ENCODE results near the gene ERVW-1. TPM values are rescaled to one million over a fixed set of nuclear protein-coding genes. Genes with fewer than 3 reads are reported as not detected.

Gene ERVW-1
- total and polyA plus RNA-seq, 3 donors from 2014 or later = 7.5 to 17.5 (median 16.5) TPM

DNA sequence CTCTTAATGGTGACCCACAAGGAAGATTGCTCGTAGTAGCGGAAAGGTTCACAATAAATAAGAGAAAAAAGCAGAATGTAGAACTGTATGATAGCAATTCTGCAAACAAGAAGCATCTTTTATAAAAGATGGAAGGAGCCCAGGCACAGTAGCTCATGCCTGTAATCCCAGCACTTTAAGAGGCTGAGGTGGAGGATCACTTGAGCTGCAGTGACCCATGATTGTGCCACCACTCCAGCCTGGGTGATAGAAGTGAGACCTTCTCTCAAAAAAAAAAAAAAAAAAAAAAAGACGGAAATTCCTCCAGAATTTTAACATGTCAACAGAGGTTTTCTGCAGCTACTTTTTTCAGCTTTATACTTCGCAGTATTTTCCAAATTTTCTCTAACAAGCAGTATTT, 17.2 kb downstream of the ERVW-1 start:
- H3K27ac ChIP-seq = no peak overlapping the region
- H3K36me3 ChIP-seq (ENCODE audit: low read depth, missing control alignments) = no peaks in the 10 kb centered on the region
- WGBS, 2 donors = 86 to 92% methylated on average over 4 of the region's 4 CpGs
- TF ChIP-seq POLR2A (IDR thresholded peaks at IDR 0.05) = no peak
- TF ChIP-seq, protein P1, sequence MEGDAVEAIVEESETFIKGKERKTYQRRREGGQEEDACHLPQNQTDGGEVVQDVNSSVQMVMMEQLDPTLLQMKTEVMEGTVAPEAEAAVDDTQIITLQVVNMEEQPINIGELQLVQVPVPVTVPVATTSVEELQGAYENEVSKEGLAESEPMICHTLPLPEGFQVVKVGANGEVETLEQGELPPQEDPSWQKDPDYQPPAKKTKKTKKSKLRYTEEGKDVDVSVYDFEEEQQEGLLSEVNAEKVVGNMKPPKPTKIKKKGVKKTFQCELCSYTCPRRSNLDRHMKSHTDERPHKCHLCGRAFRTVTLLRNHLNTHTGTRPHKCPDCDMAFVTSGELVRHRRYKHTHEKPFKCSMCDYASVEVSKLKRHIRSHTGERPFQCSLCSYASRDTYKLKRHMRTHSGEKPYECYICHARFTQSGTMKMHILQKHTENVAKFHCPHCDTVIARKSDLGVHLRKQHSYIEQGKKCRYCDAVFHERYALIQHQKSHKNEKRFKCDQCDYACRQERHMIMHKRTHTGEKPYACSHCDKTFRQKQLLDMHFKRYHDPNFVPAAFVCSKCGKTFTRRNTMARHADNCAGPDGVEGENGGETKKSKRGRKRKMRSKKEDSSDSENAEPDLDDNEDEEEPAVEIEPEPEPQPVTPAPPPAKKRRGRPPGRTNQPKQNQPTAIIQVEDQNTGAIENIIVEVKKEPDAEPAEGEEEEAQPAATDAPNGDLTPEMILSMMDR (IDR thresholded peaks at IDR 0.05) = no peak
- H3K4me1 ChIP-seq = no peaks in the 10 kb centered on the region
- H3K9me3 ChIP-seq = no peaks in the 10 kb centered on the region
- no peak for DNase-seq
- H3K4me3 ChIP-seq = no peak overlapping the region
- H3K27me3 ChIP-seq = no peaks in the 10 kb centered on the region
- intact Hi-C loops (cut with DNase I; ENCODE audit: low total_unique reads) = no loop called here

DNA sequence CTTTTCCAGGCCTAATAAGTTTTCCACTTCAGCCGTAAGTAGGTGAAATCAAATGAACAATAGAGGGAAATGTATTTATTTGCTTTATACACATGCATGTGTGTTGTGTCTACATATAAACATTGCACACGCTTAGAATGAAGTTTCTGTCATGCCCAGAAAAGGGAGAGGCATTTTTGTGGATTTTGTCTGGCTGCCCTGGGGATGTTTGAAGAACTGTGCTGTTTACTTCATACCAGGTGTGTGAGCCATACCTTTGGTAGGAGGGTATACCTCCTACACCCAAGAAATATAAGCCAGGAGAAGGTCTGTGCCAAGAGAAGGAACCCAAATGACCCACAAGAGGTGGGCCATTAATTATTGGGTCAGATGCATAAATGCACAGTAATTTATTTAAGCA, 17.6 kb downstream of the ERVW-1 start:
- intact Hi-C loops (cut with DNase I; ENCODE audit: low total_unique reads) = no loop called here
- no peak for TF ChIP-seq POLR2A (IDR thresholded peaks at IDR 0.05)
- TF ChIP-seq, protein P1 (IDR thresholded peaks at IDR 0.05) = no peak
- no peaks in the 10 kb centered on the region for H3K27me3 ChIP-seq
- no peak overlapping the region for H3K4me3 ChIP-seq
- H3K36me3 ChIP-seq (ENCODE audit: low read depth, missing control alignments) = no peaks in the 10 kb centered on the region
- 89 to 91% methylated on average over 2 of the region's 2 CpGs for WGBS, 2 donors
- DNase-seq = no peak
- no peak overlapping the region for H3K27ac ChIP-seq
- H3K9me3 ChIP-seq = no peaks in the 10 kb centered on the region
- H3K4me1 ChIP-seq = no peaks in the 10 kb centered on the region

DNA sequence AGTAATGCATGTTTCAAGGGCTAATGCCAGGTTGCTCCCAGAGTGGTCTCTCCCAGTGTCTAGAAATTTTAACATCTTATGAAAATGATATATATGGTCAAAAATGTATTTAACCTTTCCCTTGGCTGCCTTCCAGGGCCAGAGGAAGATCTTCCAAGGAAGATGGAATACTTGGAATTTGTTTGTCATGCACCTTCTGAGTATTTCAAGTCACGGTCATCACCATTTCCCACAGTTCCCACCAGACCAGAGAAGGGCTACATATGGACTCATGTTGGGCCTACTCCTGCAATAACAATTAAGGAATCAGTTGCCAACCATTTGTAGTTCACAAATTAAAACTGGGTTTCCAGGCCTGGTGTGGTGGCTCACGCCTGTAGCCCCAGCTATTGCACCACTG, 21.5 kb downstream of the ERVW-1 start:
- intact Hi-C loops (cut with DNase I; ENCODE audit: low total_unique reads) = loop anchor here (10.0 kb wide), 1 partner anchor 1149 kb away; no protein-coding TSS in a partner anchor
- Histone ChIP-seq H3K27me3 (no peaks in the 10 kb centered on the region), H3K27ac (no peak overlapping the region), H3K4me3 (no peak overlapping the region), H3K36me3 (ENCODE audit: low read depth, missing control alignments) (no peaks in the 10 kb centered on the region), H3K9me3 (no peaks in the 10 kb centered on the region), H3K4me1 (peaks cover 4% of the 10 kb centered on the region)
- no peak for DNase-seq
- WGBS, 2 donors = 93 to 97% methylated on average over 2 of the region's 2 CpGs
- no peak for TF ChIP-seq POLR2A (IDR thresholded peaks at IDR 0.05)
- TF ChIP-seq, protein P1 (IDR thresholded peaks at IDR 0.05) = no peak

DNA sequence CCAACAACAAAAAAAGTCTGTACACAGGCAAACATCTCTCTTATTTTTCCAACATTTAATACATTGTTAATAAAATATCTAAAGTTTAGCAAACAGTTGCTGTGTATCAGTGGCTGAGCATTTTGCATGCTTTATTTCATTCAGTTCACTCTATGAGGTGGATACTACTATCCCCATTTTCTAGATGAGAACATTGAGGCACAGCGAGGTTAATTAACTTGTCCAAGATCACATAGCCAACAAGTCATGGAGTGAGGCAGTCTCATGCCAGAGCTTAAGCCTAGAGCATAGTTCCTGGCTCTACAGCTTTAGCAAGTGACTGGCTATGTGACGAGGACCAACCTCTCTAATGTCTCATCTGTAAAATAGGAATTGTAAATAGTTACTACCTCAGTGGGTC, 26.1 kb downstream of the ERVW-1 start:
- Histone ChIP-seq H3K9me3 (no peaks in the 10 kb centered on the region), H3K27me3 (no peaks in the 10 kb centered on the region), H3K4me3 (no peak overlapping the region), H3K27ac (no peak overlapping the region), H3K36me3 (ENCODE audit: low read depth, missing control alignments) (no peaks in the 10 kb centered on the region), H3K4me1 (peaks cover 10% of the 10 kb centered on the region)
- intact Hi-C loops (cut with DNase I; ENCODE audit: low total_unique reads) = loop anchor here (10.0 kb wide), 1 partner anchor 1153 kb away; no protein-coding TSS in a partner anchor
- TF ChIP-seq POLR2A (IDR thresholded peaks at IDR 0.05) = no peak
- DNase-seq = no peak
- WGBS, 2 donors = 91 to 95% methylated on average over 2 of the region's 2 CpGs

- DNase-seq = peak; percentile 81
- 0 to 2% methylated on average over 11 of the region's 11 CpGs for WGBS, 2 donors
- Histone ChIP-seq H3K27me3 (no peaks in the 10 kb centered on the region), H3K36me3 (ENCODE audit: low read depth, missing control alignments) (no peaks in the 10 kb centered on the region), H3K4me1 (peaks cover 10% of the 10 kb centered on the region), H3K9me3 (no peaks in the 10 kb centered on the region), H3K4me3 (peak overlapping the region; percentile 85 to 98), H3K27ac (peak overlapping the region; percentile 90 to 91)
- TF ChIP-seq POLR2A (IDR thresholded peaks at IDR 0.05) = no peak
- TF ChIP-seq, protein P1 (IDR thresholded peaks at IDR 0.05) = peak; percentile 18 to 27 (median 27)
- intact Hi-C loops (cut with DNase I; ENCODE audit: low total_unique reads) = no loop called here
These were observed 29.5 kb downstream of the ERVW-1 start for GRCh38 chr7:92448205-92448747.

Measured in testis (tissue), 3 donors.